Breast epithelium (tissue), 4 donors: Measurements from ENCODE around the gene TNS3. TPM values are rescaled to one million over a fixed set of nuclear protein-coding genes. Genes with fewer than 3 reads are reported as not detected.

Source experiments
- DNase-seq, 2 donors: peaks; one replicate each; pipeline ENCODE4 v3.0.0-alpha.2; 2019; ENCODE audit warnings: low spot score in 2 of 2
- H3K27ac ChIP-seq, 2 donors: fragments of 200-600 bp; sonication (generic) in 1 of 2; one replicate each; pipeline ENCODE4 v1.5.1; 2016 to 2019; ENCODE audit warnings: mild to moderate bottlenecking in 1 of 2
- H3K27me3 ChIP-seq, 2 donors: fragments of 200-600 bp; sonication (generic) in 1 of 2; one replicate each; pipeline versions ENCODE4 v1.5.1 to v1.6.0; 2017 to 2019; ENCODE audit warnings: control low read depth in 1 of 2, mild to moderate bottlenecking in 1 of 2
- H3K36me3 ChIP-seq: fragments of 200-600 bp; one replicate; pipeline ENCODE4 v1.5.1; 2019
- H3K4me1 ChIP-seq, 2 donors: fragments of 200-600 bp; sonication (generic); one replicate each; pipeline ENCODE4 v1.5.1; 2016 to 2019; ENCODE audit warnings: control low read depth in 1 of 2
- H3K4me3 ChIP-seq, 3 donors: fragments of 200-600 bp; sonication (generic); 1 replicate in 2 of 3; 2 replicates in 1 of 3; pipeline ENCODE4 v1.5.1; 2016 to 2019; ENCODE audit warnings: mild to moderate bottlenecking in 3 of 3, moderate library complexity in 2 of 3
- H3K9me3 ChIP-seq, 2 donors: fragments of 200-600 bp; sonication (generic) in 1 of 2; one replicate each; pipeline ENCODE4 v1.5.1; 2016 to 2019; ENCODE audit warnings: control low read depth in 1 of 2
- CTCF ChIP-seq, 3 donors: fragments of 450-650 bp; IDR thresholded peaks; one replicate each; pipeline ENCODE4 v1.5.1; 2016 to 2017; ENCODE audit warnings: antibody characterized with exemption in 3 of 3, mild to moderate bottlenecking in 3 of 3, moderate library complexity in 3 of 3
- POLR2A ChIP-seq: fragments of 450-650 bp; IDR thresholded peaks from one replicate; pipeline ENCODE4 v1.6.1; 2016; ENCODE audit warnings: antibody characterized with exemption, mild to moderate bottlenecking, moderate library complexity
- POLR2AphosphoS5 ChIP-seq, 3 donors: sonication (generic); formaldehyde crosslinking; IDR thresholded peaks; one replicate each; pipeline ENCODE4 v1.6.1; 2017; ENCODE audit warnings: antibody characterized with exemption in 3 of 3
- intact Hi-C: fragments of 100-400 bp; cut with DNase I; formaldehyde crosslinking; loops from one replicate; pipeline ENCODE4 v1.15.1; 2023; ENCODE audit warnings: low total_unique reads
- total RNA-seq, 3 donors: library from RNA; depleted of rRNA; stranded (reverse); fragments of >200 nt; gene quantifications; one replicate each; pipeline ENCODE4 v1.1.0, GENCODE V29; 2016

Gene TNS3
- total RNA-seq, 3 donors from 2014 or later, result 41.0 to 78.1 (median 56.2) TPM

GRCh38 chr7:47516985-47517600, 64.8 kb downstream of the TNS3 start:
- no peaks in the 10 kb centered on the region for H3K4me1 ChIP-seq
- TF ChIP-seq POLR2AphosphoS5 (IDR thresholded peaks at IDR 0.05), result no peak
- no peak for TF ChIP-seq POLR2A
- no peak for TF ChIP-seq CTCF (IDR thresholded peaks at IDR 0.05)
- intact Hi-C loops, result no loop called here
- no peak overlapping the region for H3K4me3 ChIP-seq
- no peak for DNase-seq
- no peak overlapping the region for H3K27ac ChIP-seq
- no peaks in the 10 kb centered on the region for H3K36me3 ChIP-seq
- H3K9me3 ChIP-seq, result no peaks in the 10 kb centered on the region
- no peaks in the 10 kb centered on the region for H3K27me3 ChIP-seq

GRCh38 chr7:47516386-47516785, 65.5 kb downstream of the TNS3 start:
- TF ChIP-seq POLR2AphosphoS5 (IDR thresholded peaks at IDR 0.05) (no peak), POLR2A (no peak), CTCF (IDR thresholded peaks at IDR 0.05) (no peak)
- Histone ChIP-seq H3K27ac (no peak overlapping the region), H3K4me1 (no peaks in the 10 kb centered on the region), H3K4me3 (no peak overlapping the region), H3K27me3 (no peaks in the 10 kb centered on the region), H3K9me3 (no peaks in the 10 kb centered on the region), H3K36me3 (no peaks in the 10 kb centered on the region)
- no peak for DNase-seq
- intact Hi-C loops, result no loop called here

- intact Hi-C loops, result no loop called here
- no peak overlapping the region for H3K27ac ChIP-seq
- no peaks in the 10 kb centered on the region for H3K36me3 ChIP-seq
- H3K9me3 ChIP-seq, result no peaks in the 10 kb centered on the region
- TF ChIP-seq POLR2AphosphoS5 (IDR thresholded peaks at IDR 0.05) (no peak), CTCF (IDR thresholded peaks at IDR 0.05) (no peak), POLR2A (no peak)
- no peak overlapping the region for H3K4me3 ChIP-seq
- H3K4me1 ChIP-seq, result no peaks in the 10 kb centered on the region
- no peaks in the 10 kb centered on the region for H3K27me3 ChIP-seq
- DNase-seq, result no peak
Observed at GRCh38 chr7:47515305-47515834, 66.5 kb downstream of the TNS3 start.

GRCh38 chr7:47514818-47515217, 67.1 kb downstream of the TNS3 start:
- Histone ChIP-seq H3K4me1 (no peaks in the 10 kb centered on the region), H3K27me3 (no peaks in the 10 kb centered on the region), H3K36me3 (no peaks in the 10 kb centered on the region), H3K4me3 (no peak overlapping the region), H3K9me3 (no peaks in the 10 kb centered on the region), H3K27ac (no peak overlapping the region)
- DNase-seq, result no peak
- intact Hi-C loops, result no loop called here
- TF ChIP-seq CTCF (IDR thresholded peaks at IDR 0.05) (no peak), POLR2AphosphoS5 (IDR thresholded peaks at IDR 0.05) (no peak), POLR2A (no peak)

- Histone ChIP-seq H3K4me1 (no peaks in the 10 kb centered on the region), H3K9me3 (no peaks in the 10 kb centered on the region), H3K27ac (no peak overlapping the region), H3K36me3 (no peaks in the 10 kb centered on the region), H3K27me3 (no peaks in the 10 kb centered on the region), H3K4me3 (no peak overlapping the region)
- no peak for DNase-seq
- intact Hi-C loops, result no loop called here
- TF ChIP-seq POLR2A (no peak), POLR2AphosphoS5 (IDR thresholded peaks at IDR 0.05) (no peak), CTCF (IDR thresholded peaks at IDR 0.05) (no peak)
Observed at GRCh38 chr7:47514367-47514766, 67.5 kb downstream of the TNS3 start.
